ENCODE measurements around the gene AARSD1.

DNA sequence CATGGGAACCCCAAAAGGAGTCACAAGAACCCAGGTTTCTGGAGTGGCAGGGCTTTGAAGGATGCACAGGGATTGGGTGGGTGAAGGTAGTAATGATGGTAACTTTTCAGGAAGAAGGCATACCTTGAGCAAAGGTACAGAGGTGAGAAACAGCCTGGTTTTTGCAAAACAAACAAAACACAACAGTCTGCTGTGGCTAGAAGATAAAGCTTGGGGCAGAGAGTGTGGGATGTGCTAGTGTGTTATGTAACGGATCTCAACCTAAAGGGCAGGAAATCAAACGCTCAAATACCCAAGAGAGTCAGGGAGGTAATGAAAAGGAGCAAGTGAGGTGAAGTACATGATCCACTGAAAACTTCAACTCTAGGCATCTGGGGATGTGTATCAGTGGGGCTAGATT, 11.0 kb upstream of the AARSD1 start:
- TF ChIP-seq, protein P1, sequence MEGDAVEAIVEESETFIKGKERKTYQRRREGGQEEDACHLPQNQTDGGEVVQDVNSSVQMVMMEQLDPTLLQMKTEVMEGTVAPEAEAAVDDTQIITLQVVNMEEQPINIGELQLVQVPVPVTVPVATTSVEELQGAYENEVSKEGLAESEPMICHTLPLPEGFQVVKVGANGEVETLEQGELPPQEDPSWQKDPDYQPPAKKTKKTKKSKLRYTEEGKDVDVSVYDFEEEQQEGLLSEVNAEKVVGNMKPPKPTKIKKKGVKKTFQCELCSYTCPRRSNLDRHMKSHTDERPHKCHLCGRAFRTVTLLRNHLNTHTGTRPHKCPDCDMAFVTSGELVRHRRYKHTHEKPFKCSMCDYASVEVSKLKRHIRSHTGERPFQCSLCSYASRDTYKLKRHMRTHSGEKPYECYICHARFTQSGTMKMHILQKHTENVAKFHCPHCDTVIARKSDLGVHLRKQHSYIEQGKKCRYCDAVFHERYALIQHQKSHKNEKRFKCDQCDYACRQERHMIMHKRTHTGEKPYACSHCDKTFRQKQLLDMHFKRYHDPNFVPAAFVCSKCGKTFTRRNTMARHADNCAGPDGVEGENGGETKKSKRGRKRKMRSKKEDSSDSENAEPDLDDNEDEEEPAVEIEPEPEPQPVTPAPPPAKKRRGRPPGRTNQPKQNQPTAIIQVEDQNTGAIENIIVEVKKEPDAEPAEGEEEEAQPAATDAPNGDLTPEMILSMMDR (conservative IDR thresholded peaks at IDR 0.05 in 1 of 2, IDR thresholded peaks at IDR 0.05 in 1 of 2; ENCODE audit: low read depth in 1 of 2, low read length in 2 of 2): no peak
- TF ChIP-seq EZH2 (IDR thresholded peaks at IDR 0.05; ENCODE audit: low read length, missing control alignments): no peak

All from fibroblast of lung (primary cell).